Middle frontal gyrus (tissue), 1 donor: ENCODE measurements around the gene RPRD1A.
"Not testable (repeated sequence)": the region's sequence is repeated elsewhere in the genome, so short reads cannot be mapped to it uniquely, and the experiment has no call there.

ENCODE experiments used
- DNase-seq: peaks from one replicate; pipeline ENCODE4 v3.0.0-alpha.2; 2015; ENCODE audit warnings: low spot score; ENCODE audit errors: extremely low spot score

The RPRD1A gene

DNA sequence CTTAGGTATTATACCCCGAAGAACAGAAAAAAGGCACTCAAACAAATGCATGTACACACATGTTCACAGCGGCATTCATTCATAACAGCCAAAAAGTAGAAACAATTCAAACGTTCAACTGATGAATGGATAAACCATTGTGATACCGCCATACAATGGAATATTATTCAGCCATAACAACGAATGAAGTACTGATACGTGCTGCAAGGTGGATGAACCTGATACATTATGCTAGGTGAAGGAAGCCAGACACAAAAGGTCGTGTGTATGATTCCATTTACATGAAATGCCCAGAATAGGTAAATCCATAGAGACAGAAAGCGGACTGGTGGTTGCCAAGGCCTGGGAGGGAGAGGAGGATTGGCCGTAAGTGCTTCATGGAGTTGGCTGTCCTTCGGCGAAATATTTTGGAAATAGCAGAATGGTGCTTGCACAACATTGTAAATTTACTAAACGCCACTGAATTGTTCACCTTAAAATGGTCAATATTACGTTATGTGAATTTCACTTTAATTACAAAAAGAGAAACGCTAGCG lies 95.6 kb downstream of the RPRD1A start:
- no peak for DNase-seq

DNA sequence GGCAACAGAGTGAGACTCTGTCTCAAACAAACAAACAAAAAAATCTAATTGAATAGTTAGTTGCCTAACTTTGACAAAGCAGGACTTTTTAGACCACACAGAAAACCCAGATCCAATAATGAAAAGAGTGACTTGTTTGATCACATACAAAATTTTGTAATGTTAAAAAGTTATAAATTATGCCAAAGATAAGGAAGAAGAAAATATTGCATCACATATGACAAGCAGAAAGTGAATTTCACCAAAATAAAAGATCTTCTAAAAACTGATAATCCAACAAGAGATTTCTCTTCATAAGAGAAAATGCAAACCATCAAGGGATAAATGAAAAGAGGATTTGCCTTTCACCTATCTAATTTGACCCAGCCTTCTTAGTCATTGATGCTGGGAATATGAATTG lies 97.7 kb downstream of the RPRD1A start:
- DNase-seq: no peak

DNA sequence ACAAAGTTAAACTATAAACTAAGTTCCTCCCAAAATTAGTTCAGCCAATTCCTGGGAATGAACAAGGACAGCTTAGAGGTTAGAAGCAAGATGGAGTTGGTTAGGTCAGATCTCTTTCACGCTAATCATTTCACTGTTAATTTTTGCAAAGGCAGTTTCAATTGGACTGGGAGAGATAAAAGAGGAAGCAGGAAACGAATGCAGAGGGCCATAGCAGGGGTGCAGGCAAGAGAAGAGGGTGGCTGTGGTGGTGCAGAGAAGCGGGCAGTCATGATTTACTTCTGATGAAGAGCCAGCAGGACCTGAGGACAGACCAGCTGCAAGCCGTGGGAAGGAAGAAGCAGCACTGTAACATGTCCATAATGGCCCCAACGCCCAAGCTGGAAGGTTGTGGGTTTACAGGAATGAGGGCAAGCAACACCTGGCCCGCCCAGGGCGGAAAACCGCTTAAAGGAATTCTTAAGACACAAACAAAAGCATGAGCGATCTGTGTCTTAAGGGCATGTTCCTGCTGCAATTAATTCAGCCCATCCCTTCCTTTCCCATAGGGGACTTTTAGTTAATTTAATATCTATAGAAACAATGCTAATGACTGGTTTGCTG lies 99.0 kb downstream of the RPRD1A start:
- DNase-seq: no peak

DNA sequence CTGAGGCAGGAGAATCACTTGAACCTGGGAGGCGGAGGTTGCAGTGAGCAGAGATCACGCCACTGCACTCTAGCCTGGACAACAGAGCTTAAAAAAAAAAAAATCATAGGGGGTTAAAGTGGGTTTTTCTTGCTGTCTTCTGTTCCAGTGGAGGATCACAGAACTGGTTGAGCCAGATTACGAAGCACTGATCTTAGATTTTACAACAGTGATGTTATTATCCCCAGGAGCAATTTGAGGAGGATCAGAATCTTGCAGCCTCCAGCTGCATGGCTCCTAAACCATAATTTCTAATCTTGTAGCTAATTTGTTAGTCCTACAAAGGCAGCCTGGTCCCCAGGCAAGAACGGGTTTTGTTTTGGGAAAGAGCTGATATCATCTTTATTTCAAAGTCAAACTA lies 99.5 kb downstream of the RPRD1A start:
- DNase-seq: not testable (repeated sequence)

DNA sequence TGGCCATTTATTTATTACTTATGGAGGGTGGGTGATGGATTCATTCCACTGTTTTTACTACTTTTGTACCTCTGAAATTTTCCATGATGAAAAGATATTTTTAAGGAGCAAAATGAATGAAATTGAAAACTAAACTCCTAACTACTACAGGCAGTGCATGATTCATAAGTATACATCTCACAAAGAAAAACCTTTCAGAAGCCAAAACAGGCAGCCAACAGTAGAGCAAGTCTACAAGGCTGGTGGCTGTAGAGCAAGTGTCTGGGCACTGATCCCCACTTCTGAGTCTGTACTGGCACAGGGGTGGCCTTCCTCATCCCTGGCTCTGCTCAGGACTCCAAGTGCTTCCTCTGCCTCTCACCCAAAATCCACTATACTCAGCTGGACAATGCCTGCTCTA lies 103.0 kb downstream of the RPRD1A start:
- DNase-seq: no peak

DNA sequence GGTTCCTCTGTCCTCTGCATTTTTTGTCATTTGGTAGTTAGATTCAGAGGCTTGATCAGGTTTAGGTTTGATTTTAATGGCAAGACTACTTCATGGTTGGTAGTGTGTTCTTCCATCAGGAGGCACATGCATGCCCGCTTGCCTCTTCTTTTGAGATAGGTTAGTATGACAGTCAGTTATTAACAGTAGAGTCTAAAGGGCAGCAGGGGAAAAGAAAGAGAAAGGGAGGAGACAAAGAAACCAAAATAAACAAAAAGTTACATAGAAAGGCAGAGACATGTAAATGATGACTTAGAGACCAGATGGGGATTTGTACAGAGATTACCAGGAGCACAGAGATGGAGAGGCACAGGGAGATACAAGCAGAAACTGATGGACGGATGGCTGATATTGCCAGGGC lies 105.0 kb downstream of the RPRD1A start:
- DNase-seq: no peak

DNA sequence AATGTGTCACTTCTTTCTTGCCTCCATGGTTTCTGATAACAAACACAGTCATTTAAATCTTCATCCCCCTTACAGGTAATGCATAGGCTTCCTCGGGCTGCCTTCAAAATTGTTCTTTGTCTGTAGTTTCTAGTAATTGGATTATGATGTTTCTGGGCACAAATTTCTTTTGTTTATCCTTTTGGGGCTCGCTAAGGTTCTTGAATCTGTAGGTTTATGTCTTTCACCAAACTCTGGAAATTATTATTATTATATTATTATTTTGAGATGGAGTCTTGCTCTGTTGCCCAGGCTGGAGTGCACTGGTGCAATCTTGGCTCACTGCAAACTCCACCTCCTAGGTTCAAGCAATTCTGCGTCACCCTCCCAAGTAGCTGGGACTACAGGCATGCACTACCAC lies 111.1 kb downstream of the RPRD1A start:
- DNase-seq: no peak

DNA sequence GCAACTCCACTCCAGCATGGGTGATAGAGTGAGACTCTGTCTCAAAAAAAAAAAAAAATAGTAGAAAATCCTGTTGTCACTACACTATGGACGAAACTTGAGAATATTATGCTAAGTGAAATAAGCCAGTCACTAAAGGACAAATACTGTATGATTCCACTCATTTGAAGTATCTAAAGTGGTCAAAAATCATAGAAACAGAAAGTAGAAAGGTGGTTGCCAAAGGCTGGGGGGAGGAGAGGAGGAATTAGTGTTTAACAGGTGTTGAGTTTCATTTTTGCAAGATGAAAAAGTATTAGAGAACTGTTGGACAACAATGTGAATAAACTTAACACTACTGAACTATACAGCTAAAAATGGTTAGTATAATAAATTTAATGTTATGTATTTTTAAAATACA lies 113.7 kb downstream of the RPRD1A start:
- no peak for DNase-seq

DNA sequence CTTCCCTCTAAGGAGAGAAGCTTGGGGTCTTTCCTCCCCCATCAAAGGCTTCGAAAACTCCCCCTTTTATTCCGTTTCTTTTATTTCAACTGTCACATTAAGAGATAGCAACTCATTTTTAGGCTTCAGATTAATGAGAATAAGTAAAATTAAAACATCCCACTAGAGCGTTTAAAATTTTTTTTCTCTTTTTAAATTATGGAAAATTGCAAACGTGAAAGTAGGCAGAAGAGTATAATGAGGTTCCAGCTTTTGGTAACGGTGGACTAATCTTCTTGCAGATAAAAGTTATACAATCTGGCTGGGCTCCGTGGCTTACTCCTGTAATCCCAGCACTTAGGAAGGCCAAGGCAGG lies 116.8 kb downstream of the RPRD1A start:
- no peak for DNase-seq

DNA sequence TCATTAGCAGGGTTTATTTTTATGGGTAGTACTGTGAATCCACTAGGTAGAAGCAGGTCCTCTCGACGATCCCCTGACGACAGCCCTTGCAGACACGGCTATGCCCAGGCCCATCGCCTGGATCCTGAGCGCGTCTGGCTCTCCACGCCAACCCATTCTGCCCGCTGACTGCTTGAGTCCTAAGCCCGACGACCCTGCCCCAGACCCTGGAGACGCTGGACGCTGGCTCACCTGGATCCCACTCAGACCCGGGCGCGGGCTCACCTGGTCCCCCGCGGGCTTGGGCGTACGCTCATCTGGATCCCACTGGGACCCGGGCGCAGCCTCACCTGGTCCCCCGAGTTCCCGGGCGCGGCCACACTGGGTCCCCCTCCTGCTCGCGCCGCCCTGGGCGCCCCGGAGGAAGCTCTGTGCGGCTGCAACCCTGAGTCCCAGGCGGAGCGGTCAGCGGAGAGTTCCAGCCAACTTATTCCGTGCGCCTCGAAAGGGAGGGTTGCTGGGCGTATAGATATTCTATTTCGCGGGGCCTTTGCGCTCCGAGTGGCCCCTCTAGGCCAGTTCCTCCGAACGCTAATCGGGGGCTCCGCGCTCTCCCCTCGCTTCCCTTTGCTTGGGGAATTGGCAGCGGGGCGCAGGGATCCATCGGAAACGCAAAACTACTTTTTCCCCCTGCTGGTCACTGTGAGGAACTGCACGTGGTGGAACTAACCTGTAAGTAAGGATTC lies 117.3 kb downstream of the RPRD1A start:
- peak; percentile 31 for DNase-seq

DNA sequence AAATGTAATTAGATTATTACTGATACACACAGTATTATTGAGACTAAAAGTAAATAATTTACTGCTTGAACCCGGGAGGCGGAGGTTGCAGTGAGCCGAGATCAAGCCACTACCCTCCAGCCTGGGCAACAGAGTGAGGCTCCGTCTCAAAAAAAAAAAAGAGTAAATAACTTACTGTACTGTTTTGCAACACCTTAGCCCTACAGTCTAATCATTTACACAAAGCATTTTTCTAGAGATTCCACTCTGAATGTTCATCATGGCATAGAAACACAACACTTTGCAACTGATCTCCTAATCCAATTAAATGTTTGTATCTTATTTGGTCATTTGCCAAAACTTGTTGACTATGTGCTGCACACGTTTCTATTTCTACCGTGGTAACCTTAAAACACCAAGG lies 118.3 kb downstream of the RPRD1A start:
- no peak for DNase-seq

DNA sequence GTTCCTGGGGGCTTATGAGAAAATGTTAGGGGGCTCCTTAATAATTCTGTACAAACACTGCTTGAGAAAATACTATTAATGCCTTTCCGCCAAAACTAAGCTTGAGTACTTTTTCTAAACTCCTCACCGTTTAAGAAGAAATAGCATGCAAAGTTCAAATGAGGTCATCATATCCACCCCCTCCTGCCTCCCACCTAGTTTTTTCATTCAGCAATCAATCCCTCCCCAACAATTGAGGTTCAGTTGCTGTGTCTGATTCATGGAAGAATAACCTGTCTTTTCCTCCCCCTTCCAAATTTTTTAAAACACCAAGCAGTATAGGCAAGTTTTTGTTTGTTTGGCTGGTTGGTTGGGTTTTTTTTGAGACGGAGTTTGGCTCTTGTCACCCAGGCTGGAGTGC lies 119.3 kb downstream of the RPRD1A start:
- DNase-seq: no peak

DNA sequence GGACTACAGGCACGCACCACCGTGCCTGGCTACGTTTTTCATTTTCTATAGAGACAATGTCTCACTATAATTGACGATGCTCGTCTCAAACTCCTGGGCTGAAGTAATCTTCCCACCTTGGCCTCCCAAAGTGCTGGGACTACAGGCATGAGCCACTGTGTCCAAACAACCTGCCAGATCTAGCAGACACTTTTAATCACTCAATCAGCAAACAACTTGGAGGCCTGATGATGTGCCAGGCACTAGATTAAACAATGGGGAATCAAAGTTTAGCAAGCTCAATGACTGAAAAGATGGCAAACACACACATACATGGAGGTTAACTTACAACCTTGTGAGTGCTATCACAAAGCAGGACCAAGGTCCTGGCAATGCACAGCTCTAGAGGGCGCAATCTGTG lies 124.7 kb downstream of the RPRD1A start:
- DNase-seq: no peak

DNA sequence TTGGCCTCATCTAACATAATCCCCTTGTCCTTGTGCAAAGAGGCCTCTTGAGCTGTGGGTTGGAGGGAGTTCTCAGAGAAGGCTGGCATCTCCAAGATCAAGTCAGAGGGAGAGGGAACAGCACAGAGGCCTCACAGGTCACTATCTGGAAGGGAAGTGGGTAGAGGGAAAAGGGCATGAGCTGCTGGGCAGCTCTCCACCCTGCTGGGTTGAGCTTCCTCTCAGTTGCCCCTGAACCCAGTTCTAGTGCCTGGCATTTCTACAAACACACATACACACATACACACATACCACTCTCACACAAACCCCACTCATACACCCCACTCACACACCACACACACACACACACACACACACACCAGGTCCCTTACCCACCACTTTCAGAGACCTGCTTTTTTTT lies 125.2 kb downstream of the RPRD1A start:
- DNase-seq: no peak

DNA sequence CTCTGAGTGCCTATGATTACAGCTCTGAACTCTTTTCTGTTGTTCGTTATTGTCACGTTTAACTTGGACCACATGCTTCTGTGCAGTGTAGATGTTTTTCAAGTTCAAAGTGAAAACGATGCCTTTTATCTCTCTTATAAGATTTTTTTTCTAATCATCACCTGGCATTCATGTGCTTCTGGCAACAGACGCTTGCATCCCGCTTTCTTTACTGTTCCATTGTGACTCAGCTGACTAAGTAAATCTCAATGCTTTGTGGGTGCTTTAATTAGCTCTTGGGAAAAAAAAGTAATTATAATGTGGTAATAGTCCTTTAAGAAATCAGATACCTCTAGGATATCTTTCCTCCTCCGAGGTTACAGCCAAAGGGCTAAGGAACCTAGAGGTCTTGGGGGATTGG lies 126.1 kb downstream of the RPRD1A start:
- DNase-seq: no peak
